Loucy (cell line): Measurements from ENCODE around the gene VAV3.

Source experiments
- EZH2phosphoT487 ChIP-seq: fragments of 200-600 bp; IDR thresholded peaks from 2 replicates; pipeline ENCODE4 v1.6.1; 2018; ENCODE audit warnings: antibody characterized with exemption, mild to moderate bottlenecking, moderate library complexity, borderline replicate concordance
- TF ChIP-seq, protein P1 (sequence below): fragments of 200-600 bp; sonication (generic); conservative IDR thresholded peaks from 2 replicates; pipeline ENCODE4 v1.5.1; 2014; ENCODE audit warnings: mild to moderate bottlenecking, antibody characterized with exemption, low read length

DNA sequence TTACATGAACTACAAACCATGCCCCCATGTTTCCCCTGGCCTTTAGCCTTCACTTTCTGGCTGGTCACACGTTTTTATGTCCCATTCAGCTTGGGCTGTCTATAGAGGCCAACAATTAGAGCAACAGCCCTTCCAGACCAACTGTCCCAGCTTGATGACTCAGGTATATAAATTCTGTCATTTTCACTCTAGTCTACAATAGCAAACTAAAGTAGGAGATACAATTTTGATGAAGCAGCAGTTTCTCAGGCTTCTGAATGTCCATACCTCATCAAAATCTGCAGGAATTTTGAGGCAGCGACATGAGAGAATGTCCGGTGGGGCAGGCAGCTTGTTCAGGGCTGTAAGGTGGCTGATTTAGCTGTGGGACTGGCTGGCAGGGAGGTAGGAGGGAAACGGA is 45.6 kb upstream of the VAV3 start:
- TF ChIP-seq, protein P1, sequence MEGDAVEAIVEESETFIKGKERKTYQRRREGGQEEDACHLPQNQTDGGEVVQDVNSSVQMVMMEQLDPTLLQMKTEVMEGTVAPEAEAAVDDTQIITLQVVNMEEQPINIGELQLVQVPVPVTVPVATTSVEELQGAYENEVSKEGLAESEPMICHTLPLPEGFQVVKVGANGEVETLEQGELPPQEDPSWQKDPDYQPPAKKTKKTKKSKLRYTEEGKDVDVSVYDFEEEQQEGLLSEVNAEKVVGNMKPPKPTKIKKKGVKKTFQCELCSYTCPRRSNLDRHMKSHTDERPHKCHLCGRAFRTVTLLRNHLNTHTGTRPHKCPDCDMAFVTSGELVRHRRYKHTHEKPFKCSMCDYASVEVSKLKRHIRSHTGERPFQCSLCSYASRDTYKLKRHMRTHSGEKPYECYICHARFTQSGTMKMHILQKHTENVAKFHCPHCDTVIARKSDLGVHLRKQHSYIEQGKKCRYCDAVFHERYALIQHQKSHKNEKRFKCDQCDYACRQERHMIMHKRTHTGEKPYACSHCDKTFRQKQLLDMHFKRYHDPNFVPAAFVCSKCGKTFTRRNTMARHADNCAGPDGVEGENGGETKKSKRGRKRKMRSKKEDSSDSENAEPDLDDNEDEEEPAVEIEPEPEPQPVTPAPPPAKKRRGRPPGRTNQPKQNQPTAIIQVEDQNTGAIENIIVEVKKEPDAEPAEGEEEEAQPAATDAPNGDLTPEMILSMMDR, result no peak
- no peak for TF ChIP-seq EZH2phosphoT487
